Measurements from ENCODE around the gene TRIO. TPM values are rescaled to one million over a fixed set of nuclear protein-coding genes. Genes with fewer than 3 reads are reported as not detected.
"Not testable (repeated sequence)": the region's sequence is repeated elsewhere in the genome, so short reads cannot be mapped to it uniquely, and the experiment has no call there.

TRIO gene
- total RNA-seq, 1 experiment from 2014 or later, result 50.9 TPM

DNA sequence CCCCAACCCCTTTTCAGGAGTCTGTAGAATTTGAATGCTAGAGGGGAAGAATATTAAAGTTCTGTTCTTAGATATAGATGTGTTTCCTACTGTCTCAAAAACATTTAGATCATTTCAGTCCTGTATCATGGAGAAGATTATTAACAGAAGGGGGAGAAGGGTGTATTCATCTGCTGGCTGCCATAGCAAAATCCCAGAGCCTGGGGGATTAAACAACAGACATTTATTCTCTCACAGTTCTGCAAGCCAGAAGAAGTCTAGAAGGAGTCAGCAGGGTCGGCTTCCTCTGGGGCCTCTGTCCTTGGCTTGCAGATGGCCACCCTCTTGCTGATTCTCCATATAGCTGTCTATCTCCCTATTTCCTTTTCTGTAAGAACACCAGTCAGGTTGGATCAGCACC is 288.4 kb downstream of the TRIO start:
- no peak for DNase-seq (ENCODE audit: low spot score)

DNA sequence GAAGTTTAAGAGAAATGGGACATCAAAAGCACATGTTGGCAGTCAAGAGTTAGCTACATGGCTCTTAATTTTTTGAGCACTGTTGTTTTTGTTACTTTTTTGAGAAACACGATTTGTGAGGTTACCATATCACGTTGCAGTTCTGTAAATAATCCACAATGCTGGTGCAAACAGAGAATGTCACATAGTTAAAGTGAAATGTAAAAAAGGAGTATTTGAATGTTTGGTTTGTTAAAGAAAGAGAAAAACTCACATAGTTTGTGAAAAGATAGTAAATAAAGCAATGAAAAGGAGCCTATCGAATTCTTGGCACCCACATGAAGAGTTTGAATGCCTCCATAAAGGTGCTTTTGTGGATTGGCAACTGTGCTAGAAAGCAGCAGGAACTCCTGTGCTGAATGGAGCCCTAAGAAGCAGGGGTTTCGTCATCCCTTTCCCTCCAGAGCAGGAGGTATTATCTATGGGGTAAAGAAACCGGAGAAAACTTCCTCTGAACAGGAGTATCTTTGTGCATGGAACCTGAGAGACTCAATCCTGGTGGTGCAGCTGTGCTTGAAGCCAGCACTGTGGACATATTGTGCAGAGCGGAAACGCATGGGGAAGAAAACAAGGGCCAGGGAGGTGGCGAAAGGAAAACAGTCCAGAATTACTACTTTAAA is 289.9 kb downstream of the TRIO start:
- no peak for DNase-seq (ENCODE audit: low spot score)

DNA sequence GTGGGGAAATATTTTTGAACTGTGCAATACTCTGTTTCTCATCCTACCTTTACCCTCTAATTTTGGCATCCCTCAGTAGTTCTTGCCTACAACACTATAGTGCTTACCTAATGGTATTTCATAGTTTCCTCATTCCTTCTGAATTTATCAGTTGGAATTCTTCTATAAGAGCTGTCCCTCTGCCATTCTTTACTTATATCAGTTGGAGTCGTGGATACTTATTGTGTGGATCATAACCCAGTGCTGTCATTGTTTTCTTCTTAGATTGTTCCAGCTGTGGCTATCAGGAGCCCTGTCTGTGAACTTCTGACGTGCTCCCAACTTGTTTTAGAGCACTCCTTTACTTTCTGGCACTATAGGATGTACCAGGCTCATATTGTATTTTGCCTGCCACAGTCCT is 292.3 kb downstream of the TRIO start:
- no peak for DNase-seq (ENCODE audit: low spot score)

DNA sequence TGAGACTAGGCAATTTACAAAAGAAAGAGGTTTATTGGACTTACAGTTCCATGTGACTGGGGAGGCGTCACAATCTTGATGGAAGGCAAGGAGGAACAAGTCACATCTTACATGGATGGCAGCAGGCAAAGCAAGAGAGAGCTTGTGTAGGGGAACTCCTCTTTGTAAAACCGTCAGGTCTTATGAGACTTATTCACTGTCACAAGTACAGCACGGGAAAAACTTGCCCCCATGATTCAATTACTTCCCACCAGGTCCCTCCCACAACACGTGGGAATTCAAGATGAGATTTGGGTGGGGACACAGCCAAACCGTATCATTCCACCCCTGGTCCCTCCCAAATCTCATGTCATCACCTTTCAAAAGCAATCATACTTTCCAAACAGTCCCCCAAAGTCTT is 293.0 kb downstream of the TRIO start:
- DNase-seq (ENCODE audit: low spot score), result not testable (repeated sequence)

DNA sequence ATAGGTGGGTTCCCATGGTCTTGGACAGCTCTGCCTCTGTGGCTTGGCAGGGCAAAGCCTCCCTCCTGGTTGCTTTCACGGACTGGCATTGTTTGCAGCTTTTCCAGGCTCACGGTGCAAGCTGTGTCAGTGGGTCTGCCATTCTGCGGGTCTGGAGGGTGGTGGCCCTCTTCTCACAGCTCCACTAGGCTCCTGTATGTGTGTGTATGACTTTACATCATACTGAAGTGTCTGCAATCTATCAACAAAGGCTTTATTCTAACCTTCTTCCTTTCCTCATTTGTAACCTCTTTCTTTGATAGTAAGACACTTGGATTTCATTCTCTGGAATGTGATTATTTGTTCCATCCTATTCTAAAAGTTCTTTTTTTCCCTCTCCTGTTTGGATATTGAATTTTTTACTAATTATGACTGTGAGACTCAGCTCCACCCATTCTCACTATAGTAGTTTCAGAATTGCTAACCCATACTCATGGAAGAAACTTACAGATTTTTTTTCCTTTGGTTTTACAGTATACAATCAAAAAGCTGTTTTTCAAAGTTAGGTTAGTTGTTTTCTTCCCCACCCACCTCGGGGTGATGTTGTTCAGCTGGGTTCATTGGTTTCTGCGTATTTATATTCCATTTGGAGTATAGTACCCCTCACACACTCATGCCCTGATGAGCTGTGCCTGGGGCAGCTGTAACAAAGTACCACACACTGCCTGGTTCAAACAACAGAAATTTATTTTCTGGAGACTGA is 293.8 kb downstream of the TRIO start:
- no peak for DNase-seq (ENCODE audit: low spot score)

DNA sequence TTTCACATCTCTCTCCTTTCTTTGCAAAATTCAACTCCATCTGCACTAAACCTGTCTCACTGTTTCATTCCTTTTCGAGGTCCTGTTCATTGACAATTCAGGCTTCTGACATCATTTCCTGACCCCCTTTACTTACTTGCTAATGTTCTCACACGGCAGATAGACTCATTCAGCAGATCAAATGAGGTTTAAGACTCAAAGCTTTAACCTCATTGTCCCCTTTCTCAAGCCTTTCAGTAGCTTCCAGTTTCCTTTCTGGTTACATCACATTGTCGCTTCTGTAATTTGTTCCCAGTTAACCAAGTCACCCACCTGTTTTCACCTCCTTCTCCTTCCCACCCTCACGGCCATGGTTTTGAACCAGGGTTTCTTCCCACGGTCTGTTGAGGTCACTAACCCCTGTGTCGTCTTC is 295.1 kb downstream of the TRIO start:
- no peak for DNase-seq (ENCODE audit: low spot score)

DNA sequence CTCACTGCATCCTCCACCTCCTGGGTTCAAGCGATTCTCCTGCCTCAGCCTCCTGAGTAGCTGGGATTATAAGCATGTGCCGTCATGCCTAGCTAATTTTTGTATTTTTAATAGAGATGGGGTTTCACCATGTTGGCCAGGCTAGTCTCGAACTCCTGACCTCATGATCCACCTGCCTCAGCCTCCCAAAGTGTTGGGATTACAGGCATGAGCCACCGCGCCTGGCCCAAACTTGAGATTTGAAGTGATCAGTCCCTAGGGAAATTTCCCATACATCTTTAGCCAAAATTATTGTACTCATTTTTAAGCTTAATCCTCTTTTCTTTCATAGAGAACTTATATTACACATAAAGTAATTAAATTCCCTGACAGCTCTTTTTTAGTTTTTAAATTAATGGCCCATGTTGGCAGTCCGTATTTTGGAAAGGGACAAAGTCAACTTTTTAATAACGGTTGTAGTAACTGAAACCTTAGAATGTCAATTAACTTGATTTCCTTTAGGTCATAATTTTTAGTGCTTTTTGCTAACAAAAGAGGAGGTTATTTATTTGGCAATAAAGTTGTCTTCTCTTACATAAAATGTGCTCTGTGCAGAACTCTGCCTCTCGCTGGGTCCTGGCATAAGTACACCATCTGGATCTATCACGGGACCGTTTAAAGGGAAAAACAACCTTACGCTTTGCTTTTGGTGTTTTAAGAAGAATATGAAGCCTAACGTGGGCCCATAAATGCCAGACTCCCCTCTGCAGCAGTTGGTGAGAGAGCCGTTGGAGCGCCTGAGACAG is 296.1 kb downstream of the TRIO start:
- no peak for DNase-seq (ENCODE audit: low spot score)

DNA sequence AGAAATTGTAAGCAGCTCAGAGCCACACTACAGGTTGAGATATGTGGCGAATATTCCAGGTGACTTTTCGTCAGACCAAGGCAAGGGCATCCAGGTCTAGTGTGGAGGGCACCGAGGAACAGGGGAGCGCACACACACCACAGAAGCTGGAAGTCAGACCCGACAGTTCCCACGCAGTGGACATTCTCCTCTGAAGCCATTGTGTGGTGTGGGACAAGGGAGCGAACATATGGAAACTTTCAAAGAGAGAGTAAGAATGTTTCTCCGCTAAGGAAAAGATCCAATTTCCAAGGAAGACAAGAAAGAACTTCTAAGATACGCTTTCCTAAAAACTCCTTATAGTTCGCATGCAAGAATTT is 297.1 kb downstream of the TRIO start:
- DNase-seq (ENCODE audit: low spot score), result no peak

DNA sequence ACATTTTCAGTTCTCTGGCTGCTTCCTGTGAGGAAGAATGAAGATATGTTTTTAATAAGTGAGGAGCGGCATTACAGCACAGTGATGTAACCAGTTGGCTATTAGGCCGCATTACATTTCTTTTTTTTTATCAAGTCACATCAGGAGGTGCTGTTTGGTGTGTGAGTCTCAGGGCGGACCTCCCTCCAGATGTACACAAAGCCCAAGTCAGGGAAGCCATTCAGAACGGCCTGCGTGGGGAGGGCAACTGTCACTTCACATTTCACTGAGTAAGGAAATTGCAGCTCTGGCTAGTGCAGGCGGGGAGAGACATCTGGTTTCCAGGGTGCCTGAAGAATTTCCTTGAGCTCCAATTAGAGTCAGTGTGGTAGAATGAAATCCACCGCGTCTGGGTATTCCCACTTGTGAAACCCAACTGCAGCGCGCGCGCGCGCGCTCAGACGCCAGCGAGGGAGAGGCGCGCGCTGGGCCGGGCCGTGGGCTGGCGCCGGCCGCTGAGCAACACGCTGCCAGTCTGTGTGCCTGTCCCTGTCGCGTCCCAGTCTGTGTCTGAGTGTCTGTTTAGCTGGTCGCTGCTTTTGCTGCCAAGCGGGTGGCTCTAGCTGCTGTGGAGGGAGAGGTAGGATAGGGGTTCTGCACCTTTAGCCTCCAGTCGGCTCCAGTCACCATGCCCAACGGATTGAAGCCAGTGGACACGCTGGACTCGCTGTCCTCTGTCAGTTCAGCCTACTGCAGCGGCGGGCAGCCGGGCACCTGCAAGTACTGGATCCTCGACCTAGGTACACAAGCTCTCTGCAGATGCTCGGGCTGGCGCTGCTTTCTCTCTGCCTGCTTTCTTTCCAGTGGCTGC is 297.7 kb downstream of the TRIO start:
- DNase-seq (ENCODE audit: low spot score), result no peak

DNA sequence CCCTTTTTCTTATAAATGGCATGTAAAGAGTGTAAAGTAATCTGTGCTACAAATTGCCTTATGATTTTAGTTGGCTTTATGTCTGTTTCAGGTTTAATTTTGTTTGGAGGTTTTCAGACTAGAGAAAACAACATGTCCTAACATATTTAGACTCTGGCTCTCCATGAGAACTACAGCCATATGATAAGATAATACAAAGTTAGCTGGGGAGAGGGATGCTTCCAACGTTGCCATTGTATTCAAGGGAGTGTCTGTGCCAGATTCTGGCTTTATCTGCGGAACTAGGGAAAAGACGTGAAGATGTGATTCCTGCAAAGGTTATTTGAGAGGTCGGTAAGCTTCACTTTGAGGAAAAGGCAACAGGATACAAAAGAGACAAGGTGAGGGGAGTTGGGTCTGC is 298.5 kb downstream of the TRIO start:
- no peak for DNase-seq (ENCODE audit: low spot score)

DNA sequence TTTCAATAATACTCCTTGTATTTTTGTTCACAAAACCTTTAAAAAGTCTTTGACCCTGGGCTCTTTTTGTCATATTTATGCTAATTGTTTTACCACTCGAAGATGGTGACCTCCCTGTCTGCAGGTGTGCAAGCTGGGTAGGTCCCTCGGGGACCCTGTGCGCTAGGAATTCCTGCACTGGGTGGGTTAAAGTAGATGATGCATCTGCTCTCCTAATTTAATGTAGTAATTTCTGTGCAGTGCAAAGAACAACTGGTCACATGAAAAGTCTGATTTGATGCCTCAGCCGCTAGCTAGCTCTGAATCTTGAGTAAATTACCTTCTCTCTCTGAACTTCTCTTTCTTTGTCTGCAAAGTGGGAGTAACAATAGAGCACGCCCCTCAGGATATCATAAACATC is 299.4 kb downstream of the TRIO start:
- no peak for DNase-seq (ENCODE audit: low spot score)

DNA sequence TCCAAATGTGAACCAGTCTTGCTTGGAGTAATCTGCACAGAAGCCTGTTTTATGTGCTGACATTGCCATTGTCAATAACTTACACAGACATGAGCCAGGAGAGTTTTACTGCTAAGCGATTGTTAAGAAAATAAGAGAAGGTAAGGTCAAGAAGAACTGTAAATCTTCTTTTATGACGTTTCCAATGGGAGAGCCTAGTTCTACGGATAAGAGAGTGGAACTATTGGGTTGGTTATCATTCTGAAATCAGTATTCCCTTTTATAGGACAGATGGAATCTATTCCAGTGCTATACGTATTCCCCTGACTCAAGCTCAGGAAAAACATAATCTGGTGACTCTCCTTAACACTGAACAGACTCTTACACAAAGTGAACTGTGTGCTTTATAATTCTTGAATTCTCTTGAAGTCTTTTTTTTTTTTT is 300.5 kb downstream of the TRIO start:
- no peak for DNase-seq (ENCODE audit: low spot score)

DNA sequence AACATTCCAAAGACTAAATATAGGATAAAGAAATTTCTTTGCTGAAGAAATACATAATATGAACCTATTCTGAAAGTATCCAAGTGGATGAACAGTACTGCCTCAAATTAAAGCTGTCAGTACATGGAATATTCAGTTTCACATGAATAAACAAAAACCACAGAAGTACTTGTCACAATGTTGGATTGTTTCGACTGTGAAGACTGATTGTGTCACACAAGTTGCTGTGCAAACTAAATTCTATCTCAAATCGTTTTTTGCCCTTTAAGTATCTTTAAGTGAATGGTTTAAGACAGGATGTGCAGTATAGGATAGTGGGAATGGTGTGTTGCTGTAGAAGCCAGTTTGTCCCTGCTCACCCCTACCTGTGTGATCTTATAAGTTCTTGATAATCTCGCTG is 301.0 kb downstream of the TRIO start:
- no peak for DNase-seq (ENCODE audit: low spot score)

DNA sequence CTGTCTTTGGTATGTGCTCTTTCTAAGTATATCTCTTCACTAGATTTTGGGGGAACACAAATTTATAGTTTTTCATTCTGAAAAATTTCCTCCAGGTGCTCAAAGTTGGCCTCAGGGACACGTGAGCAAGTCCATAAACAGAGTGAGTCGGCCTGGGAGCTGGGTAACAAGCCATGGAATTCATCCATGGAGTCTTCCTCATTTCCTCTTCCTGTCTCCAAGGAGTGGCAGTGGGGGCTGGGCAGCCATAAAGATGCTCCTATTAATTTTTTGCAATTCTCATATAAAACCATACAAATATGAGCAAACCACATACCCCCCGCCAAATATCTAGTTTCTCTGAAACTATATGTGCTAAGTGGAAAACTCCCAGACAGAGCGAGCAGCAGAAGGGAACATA is 301.9 kb downstream of the TRIO start:
- no peak for DNase-seq (ENCODE audit: low spot score)

DNA sequence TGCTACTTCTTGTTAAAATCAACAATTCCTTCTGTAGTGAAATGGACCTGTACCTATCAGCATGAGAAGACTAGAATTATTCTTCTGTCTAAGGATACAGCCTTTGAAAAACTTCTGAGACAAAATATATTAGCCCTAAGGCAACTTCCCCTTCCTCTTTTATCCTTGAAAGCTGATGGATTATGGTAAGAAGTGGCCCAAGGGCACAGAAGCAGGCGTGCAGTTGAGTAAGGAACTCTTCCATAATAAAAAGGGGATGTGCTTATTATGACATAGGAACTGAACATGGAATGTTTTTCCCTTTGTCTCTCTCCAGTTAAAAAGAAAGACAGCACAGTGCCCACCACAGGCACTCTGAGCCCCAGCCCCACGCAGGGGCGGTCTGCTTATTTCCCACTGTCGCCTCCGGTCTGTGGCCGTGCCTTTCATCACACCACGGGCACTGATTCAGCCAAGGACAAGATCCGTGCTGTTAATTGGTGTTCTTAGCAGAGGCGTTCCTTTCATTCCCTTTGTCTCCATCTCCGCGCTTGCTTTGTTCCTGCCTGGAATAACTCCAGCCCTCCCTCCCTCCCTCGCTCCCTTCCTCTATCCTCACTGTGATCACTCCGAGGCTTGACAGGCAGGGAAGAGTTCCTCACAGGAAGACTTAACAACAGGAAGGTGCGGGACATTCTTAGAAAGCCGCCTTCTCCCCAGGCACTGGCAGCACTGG is 302.6 kb downstream of the TRIO start:
- DNase-seq (ENCODE audit: low spot score), result no peak

DNA sequence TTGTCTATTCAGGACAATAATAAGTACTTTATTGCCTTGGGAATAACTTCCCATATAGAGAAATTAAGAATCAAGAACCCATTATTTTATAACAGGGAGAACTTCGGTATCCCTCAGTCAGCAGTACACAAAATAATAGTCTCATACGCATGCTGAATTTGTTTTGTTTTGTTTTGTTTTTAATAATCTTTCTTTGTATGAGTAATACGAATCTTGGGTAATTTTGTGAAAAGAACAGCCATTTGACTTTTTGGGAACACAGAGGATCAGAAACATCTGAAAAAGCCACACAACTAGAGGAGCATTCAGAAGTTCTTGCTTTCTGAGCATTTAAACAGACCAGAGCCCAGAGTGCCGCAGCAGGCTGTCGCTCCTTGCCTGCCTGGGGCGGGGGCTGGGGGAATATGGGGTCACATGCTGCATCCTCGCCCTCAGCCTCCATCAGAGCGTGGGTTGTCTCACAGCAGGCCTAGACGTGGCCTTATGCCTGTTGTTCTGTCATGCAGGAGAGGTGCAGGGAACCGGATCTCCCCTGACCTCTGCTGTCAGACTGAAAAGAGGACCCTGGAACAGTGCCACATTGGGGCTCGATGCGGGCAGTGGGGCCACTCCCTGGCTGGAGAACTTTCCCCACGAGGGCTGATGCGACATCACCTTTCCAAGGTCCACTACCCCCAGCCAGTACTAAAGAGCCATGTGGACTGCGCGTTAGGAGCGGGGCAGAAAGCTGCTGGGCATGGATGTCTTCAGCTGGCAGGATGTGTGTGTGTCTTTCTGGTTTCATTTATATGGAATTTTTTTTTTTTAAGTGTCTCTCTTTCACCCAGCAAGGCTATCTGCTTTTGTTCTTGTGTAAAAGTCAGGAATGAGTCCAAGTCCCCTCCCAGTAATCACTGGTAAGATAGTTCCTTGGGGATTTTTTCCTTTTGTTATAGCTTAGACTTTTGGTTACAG is 305.1 kb downstream of the TRIO start:
- no peak for DNase-seq (ENCODE audit: low spot score)

DNA sequence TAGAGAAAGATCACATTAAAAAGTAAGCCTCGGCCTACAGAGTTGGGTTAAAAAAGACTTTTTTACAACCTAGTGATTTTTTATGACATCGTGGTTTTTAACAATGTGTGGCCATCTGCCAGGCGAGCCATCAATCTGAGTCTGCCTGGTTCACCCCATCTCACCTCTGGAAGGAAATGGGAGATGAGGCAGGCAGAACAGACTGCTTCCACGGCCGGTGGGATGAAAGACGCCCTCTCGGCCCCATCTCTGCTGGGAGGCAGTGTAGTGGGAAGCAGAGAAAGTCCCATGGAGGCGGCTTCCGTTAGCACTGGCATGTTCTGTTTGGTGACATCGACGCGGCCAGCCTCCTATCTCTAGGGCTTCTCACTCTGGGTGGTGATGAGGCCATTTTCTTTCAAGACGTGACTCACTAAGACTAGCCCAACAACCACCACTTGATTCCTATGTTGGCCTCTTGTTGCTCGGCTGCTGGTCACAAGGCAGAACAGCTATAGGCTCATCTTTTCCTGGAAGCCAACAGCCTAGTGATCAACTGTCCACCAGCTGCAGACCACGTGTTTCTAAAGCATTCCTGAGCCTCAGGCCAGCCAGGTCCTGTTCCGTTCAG is 306.0 kb downstream of the TRIO start:
- no peak for DNase-seq (ENCODE audit: low spot score)

DNA sequence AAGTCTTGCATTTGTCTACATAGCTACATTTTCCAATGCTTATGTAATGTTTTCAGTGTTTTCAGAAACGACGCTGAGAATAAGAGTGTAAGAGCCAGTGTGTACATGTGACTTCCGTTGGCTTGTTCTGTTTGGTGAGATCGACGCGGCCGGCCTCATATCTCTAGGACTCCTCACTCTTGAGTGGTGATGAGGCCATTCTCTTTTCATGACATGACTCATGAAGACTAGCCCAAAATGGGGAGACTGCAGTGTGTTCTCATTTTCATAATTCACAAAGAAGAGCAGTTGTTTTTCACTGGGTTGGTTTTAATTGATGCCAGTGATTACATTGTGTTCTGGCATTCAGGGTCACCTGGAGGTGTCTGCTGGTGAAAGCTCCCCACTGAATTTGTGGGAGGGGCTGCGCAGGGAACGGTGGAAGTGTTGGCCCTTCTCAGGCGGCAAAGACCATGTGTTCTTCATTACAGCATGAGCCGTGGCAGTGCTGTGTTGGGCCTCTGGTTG is 306.9 kb downstream of the TRIO start:
- DNase-seq (ENCODE audit: low spot score), result no peak

DNA sequence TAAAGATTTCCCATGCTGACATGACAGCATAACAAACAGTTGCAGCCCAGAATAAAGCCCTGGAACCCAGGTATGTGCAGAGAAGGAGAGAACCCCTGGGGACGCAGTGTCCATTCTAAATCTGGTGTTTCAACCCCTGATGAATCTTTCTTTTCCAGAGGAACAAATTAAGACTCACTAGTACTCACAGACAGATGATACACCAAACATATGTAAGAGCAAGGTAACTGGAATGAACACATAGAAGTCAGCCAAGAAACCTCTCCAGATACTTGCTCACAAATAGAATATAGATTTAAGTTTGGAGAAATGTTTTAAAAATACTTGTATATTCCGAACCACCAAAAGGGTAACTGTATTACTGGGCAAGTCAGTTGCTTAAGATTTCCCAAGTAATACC is 307.6 kb downstream of the TRIO start:
- no peak for DNase-seq (ENCODE audit: low spot score)

DNA sequence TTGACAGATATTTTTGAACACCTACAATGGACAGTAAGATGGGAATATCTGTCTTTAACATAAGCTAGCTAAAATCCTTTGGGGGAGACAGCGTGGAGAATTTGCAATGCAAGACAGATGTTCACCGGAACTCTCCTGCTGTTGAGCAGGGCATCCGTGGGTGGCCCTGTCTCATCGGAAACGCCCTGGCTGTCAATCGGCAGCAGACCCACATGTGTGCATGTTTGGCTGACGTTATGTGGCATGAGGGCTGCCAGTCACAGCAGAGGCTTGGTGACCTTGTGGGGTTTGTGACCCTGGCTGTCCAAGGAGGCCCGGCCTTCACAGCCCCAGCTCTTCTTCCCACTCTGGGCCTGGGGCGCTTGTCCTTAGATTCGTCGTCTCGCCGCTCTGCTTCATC is 308.7 kb downstream of the TRIO start:
- no peak for DNase-seq (ENCODE audit: low spot score)
